HG02884 (cell line): ENCODE data around the gene SART3.
A peak's percentile ranks its signal among the peaks of the same experiment; 100 is the strongest.
"Not testable (repeated sequence)": the region's sequence is repeated elsewhere in the genome, so short reads cannot be mapped to it uniquely, and the experiment has no call there.

Experiments used
- ATAC-seq: cut with Tn5 transposase; IDR thresholded peaks from one replicate; pipeline ENCODE4 v1.9.1; 2021; ENCODE audit warnings: mild to moderate bottlenecking, moderate library complexity; ENCODE audit not compliant: unreplicated experiment

The SART3 gene

DNA sequence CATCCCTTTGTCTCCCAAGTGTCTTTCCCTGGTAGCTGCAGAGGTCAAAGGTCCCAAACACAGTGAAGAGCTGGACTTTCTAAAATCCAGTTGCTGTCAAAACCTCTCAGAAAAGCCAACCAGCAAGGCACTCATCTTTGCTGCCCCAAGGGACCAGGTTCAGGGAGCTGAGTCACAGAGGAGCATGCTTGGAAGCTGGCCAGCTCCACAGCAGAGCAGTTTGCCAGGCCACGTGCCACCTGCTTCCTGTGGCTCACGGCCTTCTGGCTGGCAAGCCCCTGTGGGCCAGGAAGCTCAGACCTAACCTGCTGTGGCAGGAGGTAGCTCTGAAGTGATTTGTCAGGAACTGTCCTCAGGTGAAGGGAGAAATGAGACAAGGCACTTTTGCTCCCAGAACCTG is 5.0 kb upstream of the SART3 start:
- no peak for ATAC-seq

DNA sequence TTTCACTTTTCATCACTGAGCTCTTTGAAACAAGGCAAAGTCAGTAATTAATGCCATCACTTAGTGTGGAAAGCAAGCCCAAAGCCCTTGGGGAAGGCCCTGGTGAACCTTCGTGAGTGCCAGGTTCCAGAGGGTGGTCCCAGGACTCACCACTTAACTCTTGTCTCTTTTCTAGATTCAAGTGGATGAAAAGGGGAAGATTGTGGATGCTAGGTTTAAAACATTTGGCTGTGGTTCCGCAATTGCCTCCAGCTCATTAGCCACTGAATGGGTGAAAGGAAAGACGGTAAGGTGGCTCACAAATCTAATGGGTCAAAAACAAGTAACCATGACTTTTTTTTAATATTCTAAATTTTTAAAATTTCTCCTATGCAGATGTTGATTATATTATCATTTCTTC is 4.2 kb upstream of the SART3 start:
- no peak for ATAC-seq

DNA sequence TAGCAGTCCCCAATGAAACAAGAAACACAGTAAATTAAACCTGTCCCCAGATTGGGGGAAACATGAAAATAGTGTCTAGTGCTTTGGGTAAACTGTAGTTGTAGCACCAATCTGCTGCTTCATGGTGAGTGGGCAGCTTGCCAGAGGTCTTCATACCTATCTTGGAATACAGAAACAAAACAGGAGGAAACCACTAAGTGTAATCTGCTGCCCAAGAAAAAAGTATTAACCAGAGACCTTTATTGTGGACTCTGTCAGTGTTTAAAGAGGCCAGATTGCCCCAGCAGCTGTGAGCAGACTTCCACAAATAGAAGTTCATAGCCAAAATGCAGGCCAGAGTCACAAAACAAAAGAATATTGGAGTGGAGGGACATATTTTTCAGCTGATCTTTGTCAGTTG is 3.8 kb upstream of the SART3 start:
- ATAC-seq = no peak

DNA sequence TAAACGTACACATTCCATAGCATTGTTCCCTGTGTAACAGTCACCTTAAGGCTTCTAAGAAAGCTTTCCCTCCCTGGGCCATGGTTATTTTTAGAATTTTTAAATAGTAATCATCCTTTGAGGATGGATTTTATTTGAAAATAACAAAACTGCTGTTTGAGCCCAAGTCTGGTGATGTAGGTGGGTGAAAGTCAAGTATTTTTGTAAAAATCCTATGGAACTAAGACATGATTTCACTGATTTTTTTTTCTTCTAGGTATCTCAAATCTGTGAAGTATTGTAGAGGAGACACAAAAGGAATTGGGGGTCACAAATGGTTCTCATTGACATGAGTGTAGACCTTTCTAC is 2.8 kb upstream of the SART3 start:
- no peak for ATAC-seq

DNA sequence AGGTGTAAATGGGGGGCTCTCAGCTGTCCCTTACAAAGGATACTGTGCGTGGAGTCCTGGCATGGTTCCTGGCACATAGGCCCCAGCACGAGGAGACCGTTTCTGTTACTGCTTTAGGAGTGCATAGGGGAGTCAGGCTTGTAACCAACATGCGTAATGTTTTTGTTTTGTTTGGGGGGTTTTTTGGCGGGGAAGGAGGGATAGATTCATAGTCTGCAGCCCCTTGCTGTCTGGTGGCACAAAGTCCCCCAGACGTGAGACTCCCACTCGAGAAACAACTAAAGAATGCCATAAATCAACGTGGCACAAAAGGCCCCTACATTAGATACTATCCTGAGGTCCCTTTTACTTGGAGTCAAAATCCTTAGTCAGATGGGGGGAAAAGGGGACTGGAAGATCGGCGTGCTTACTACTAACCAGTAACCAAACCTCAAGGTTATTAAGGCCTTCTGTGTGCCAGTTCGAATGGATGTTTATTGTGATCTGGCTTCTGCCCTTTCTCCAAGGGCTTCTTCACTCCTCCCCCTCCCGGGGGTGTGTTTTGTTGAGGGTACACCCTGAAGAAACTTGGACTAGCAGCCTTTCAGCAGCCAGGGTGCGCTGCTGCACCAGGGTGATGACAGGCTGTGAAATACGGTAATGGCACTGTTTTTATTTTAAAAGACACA is 2.3 kb upstream of the SART3 start:
- peak; percentile 33 for ATAC-seq

DNA sequence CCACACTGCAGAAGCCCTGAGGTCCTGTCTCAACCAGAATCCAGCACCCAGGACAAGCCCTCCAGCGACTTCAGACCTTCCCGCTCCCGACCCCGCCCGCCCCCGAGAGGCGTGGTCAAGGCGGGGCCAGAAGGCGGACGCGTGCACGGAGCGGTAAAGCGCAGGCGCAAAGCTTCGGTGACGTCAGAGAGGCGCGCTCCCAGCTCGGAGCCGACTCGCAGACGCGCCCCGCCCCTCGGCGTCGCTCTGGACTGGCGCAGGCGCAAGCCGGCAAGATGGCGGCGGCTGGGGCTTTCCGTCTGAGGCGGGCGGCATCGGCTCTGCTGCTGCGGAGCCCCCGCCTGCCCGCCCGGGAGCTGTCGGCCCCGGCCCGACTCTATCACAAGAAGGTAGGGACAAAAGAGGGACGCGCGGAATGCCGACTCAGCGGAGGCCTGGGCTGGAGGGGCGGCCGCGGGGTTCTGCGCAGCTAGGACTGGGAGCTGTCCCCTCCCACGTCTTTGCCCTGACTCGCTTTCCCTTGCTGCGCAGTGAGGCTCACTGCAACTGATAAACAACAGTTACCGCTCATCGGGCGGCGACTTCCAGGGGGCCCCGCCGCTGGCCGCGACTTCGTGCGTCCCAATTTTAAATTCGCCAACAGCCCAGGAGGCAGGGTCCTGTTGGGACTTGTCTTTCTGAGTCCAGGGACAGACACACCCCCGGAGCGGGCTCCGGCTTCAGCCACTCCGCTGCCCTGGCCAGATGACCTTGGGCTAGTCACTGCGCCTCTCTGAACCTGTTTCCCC is 1.6 kb upstream of the SART3 start, which contains the start of gene ISCU:
Gene ISCU, plus strand, starts transcription at position 249 of the 788 bp plus-strand sequence. Its CDS starts 27 bp downstream, at position 276.
- ATAC-seq = peak; percentile 51

DNA sequence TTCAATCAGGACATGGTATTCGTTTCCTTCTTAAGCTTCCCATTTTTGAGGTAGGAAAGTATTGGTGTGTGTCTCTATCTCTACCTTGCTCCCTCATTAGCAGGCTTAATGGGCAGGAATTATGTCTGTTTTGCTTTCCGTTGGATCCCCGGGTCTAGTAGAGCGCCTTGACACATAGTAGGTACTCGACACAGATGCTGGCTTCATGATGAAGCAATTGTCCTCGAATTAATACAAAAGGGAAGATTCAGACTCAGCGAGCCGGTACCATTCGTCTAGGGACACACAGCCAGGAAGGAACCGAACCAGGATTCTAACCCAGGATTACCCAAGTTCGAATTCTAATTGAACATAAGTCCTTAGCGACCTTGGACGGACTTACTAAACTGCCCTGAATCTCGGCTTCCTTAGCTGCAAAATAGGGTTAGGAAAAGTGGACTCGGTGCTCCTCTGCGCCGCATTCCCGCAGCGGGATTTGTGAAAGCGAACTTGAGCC is 927 bp upstream of the SART3 start:
- no peak for ATAC-seq

DNA sequence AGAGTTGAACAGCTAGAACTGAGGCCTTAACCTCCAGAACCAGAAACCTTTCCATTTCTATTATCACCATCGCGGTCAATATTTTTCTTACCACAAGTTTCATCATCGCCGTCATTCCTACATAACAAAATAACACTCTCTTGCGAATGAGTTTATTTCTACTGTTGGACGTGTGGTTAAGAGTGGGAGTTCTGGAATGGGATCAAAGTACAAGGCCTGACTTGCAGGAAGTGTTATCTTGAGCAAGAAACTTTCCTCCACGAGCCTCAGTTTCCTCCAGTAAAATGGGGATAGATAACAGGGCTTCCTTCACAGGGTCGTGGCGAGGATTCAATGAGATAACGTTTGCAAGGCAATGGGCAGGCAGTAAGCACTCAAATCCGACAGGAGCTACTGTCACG is 652 bp downstream of the SART3 start:
- no peak for ATAC-seq

DNA sequence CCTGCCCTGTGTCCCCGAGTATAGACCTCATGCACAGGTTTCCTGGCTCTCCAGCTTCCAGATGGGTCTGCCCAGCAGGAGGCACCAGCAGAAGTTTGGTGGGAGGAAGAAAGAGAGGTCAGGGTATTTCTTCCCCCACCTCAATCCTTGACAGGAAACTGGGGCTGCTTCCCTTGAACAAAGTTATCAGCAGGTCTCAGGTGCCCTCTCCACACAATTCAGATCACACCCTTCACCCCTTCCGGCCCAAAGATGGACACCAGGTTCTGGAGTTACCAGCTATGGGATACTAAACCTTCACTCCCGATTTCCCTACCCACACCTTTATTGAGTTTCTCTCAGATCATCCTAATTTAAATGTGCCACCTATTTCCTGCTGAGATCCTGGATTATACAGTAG is 1.2 kb downstream of the SART3 start:
- no peak for ATAC-seq

DNA sequence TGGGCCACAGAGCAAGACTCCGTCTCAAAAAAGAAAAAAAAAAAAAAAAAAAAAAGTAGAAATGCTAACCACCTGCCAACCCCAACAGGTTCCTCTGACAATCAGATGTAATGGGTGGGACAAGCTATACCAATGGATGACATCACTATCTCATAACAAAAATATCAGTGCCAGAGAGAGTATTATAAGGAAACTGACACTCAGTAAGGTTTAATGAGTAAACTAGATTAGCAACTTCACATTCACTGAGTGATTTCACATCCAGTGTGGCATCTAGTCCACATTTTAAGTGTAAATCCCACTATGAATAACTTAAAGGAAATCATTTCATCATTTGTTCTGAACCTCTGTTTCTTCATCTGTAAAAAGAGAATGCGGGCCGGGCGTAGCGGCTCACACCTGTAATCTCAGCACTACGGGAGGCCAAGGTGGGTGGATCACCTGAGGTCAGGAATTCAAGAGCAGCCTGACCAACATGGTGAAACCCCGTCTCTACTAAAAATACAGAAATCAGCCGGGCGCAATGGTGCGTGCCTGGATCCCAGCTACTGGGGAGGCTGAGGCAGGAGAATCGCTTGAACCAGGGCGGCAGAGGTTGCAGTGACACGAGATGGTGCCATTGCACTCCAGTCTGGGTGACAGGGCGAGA is 1.8 kb downstream of the SART3 start:
- ATAC-seq = no peak

DNA sequence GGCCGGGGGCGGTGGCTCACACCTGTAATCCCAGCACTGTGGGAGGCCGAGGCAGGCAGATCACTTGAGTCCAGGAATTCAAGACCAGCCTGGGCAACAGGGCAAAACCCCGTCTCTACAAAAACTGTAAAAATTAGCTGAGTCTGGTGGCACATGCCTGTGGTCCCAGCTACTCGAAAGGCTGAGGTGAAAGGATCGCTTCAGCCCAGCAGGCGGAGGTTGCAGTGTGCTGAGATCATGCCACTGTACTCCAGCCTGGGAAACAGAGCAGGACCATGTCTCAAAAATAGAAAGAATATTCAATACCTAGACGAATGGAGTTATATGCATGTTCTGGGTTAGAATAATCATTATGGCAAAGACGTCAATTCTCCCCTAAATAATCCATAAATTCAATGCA is 5.6 kb downstream of the SART3 start:
- ATAC-seq = not testable (repeated sequence)

DNA sequence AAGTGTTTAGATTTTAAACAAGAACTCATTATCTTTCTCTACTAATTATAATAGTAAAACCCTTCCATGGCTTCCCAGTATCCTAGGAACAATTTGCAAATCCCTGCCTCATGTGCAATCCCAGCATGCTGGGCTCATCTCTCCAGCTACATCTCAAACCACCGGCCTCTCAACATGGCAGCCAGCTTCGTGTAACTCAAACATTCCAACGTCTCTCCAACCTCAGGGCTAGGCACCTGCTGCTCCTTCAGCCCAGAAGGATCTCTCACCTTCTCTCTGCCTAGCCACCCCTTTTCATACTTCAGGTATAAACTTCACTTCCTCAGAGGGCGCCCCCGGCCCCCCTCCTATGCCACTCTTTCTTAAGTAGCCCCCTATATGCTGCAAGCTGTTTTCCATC is 7.2 kb downstream of the SART3 start:
- ATAC-seq = no peak

DNA sequence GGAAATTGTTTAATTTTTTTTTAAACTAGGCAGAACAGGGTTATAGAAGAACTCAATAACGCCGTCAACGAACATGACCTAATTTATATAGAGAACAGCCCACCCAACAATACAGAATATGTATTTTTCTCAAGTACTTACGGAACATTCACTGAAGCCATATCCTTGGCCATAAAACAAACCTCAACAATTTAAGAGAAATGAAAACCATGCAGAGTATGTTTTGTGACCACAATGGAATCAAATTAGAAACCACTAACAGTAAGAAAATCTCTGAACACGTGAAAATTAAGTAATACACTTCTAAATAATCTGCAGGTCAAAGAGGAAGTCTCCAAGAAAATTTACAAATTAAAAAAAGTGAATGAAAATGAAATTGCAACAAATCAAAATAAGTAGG is 9.4 kb downstream of the SART3 start:
- ATAC-seq = no peak

DNA sequence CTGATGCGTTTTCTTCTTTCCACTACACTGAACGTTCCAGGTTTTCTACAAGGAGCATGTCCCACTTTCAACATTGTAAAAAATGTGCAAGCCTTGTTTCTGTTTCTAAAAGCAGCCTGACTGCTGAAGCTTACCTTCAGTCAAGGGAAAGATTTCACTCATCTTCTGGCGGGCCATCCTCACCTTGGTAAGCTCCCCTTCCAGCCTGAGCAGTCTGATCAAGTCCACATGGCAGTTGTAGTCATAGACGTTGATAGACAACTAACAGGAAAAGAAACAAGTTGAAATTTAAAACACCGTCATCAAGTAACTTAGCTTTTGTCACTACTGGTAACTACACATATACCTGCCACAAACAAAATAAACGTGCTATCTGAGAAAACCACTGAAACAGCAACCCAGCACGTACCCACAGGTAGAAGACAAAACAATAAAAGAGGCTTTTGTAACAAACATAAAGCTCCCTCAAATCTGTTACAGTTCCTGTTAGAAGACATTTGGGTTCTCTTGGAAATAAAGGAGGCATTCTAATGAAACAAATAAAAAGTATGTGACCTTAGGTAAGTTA is 11.9 kb downstream of the SART3 start:
- no peak for ATAC-seq

DNA sequence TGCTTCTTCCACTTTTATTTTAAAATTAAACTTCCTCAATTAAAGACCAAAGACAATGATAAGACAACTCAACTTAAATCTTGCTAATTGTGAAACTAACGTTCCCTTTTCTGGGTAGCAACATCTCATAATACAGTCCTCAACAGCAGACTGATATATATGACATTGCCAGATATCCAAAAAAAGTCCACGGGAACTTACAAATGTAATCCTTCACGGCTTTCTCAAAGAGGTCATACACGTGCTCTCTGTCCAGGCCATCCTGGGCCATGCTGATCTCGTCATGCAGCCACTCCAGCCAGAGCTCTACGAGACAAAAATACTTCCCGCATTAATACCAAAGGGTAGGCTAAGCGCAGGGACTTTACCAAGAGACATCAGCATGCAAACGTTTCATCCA is 13.3 kb downstream of the SART3 start:
- no peak for ATAC-seq

DNA sequence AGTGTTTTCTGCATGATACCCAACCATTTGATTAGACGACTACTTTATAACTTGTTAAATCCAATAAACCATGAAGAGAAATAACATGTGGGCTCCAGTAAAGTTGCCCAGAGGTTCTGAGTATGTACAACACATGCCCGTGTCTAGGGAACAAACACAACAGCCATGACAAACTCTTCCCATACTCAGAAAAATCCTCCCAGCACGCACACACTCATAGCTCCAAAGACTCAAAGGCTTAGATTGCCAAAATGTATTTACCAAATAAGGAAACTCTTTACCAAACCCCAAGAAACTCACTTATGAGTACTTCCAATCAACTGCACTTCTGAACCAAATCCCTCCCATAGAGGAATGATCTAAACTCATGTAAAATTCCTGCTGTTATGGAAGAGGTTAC is 17.3 kb downstream of the SART3 start:
- ATAC-seq = no peak

DNA sequence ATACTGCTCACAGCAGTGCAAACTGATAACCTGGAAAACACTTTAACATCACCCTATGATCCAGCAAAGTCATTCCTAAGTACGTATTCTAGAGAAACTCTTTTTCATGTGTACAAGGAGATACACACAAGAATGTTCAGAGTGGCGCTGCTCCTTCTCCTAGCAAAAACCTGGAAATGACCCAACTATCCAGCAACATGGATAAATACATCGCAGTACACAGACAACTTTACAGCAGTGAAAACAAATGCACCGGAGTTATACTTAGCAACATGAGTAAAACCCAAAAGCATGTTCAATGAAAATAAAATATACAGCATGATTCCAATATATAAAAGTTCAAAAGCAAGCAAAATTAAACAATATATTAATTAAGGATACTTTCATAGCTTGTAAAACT is 18.7 kb downstream of the SART3 start:
- no peak for ATAC-seq

DNA sequence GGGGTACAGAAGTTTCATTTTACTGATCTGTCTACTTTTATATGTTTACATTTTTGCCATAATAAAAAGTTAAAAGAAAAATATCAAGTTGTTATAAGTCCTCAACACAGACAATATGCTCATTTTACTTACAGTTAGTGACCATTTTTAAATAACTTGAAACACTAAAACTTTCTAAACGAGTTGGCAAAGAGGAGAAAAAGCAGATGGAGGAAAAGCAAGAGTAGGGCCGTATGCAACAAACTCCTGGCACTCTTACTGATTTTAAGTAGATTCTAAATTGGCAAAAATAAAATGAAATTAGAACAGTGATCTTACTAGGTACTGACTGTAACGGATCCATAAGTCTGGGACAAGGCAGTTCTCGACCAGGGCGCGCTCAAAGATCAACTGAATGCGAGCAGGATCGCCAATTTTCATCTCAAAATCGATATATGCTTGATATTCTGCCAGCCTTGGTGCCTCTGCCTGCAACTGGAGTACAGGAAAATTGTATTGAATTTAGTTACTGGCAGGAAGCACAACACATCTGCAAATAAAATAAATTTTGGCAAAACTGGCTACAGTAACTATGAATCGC is 22.3 kb downstream of the SART3 start:
- ATAC-seq = no peak

DNA sequence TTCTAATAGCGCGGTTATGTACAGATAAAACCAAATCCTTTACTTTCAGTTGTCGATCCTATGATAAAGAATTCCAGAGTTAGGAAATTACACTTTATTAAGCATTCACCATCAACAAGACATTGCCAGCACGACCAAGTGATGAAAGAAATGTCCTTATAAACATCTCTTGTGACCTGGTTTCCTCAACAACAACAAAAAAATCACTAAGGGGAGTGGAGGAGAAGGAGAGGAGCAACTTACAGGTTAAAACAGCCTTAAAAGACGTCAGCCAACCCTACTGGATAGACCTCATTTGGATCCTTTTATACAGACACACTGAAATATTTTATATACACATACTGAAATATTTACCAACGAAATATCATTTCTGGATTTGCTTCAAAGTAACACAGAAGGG is 22.8 kb downstream of the SART3 start:
- no peak for ATAC-seq

DNA sequence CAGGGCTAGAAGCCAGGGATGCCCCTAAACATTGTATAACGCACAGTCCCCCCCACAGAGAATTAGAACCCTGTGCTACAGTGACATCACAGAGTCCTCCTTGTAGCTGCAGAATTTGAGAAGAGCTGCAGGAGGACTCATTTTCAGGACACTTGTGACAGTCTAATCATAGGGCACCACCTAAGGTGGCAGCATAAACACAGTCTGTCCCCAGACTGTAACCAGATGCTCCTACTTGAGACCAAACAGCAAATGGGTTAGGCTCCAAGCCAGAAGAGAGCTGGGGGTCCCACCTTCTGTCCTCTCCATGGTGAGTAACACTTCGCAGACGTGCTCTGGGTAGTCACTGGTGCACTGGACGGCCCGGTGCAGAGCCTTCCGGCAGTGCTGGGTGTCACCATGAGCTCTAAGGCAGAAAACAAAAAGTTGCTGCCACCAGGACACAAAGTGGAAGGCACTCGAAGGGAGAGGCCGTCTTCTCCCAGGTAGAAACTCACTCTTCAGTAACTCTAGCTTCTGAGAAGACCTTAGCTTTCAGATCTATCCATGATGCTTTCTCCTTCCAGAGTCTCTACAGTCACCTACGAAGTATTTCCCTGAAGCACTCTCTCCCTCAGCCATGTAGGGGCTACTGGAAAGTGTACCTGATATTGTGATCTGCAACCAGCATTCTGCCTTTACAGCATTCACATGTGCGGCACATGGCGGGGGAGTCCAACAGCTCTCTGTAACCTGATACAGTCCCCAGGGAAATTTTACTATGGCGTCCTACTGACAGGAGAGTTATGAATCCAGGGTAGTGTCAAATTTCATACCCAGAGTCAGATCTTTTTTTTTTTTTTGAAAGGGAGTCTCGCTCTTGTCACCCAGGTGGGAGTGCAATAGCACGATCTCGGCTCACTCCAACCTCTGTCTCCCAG is 28.8 kb downstream of the SART3 start:
- no peak for ATAC-seq
